Sigmoid colon (tissue), 7 donors: Measurements from ENCODE around the gene GALK1. TPM values are rescaled to one million over a fixed set of nuclear protein-coding genes. Genes with fewer than 3 reads are reported as not detected.

Experiments used
- DNase-seq: peaks from one replicate; pipeline ENCODE4 v3.0.0-alpha.2; 2019
- H3K27ac ChIP-seq, 4 donors: fragments of 200-600 bp; sonication (generic); one replicate each; pipeline ENCODE4 v1.5.1; 2016 to 2019; ENCODE audit warnings: mild to moderate bottlenecking in 1 of 4
- H3K27me3 ChIP-seq, 3 donors: fragments of 200-600 bp; sonication (generic); one replicate each; pipeline ENCODE4 v1.5.1; 2019; ENCODE audit warnings: mild to moderate bottlenecking in 1 of 3
- H3K36me3 ChIP-seq, 4 donors: fragments of 200-600 bp; sonication (generic); one replicate each; pipeline ENCODE4 v1.5.1; 2016 to 2019
- H3K4me1 ChIP-seq, 4 donors: fragments of 200-600 bp; sonication (generic); one replicate each; pipeline ENCODE4 v1.5.1; 2017 to 2019
- H3K4me3 ChIP-seq, 4 donors: fragments of 200-600 bp; sonication (generic); one replicate each; pipeline ENCODE4 v1.5.1; 2017 to 2019; ENCODE audit warnings: mild to moderate bottlenecking in 2 of 4, moderate library complexity in 1 of 4
- H3K9me3 ChIP-seq, 4 donors: fragments of 200-600 bp in 3 of 4; sonication (generic) in 3 of 4; one replicate each; pipeline versions ENCODE4 v1.5.1 to v1.6.1; 2013 to 2019
- CTCF ChIP-seq, 4 experiments: fragments of 450-650 bp in 3 of 4; fragments of 200-600 bp in 1 of 4; IDR thresholded peaks; one replicate each; pipeline ENCODE4 v1.5.1; 2016 to 2019; ENCODE audit warnings: antibody characterized with exemption in 4 of 4, mild to moderate bottlenecking in 3 of 4, moderate library complexity in 2 of 4
- EP300 ChIP-seq, 4 donors: sonication (generic); formaldehyde crosslinking; IDR thresholded peaks; one replicate each; pipeline ENCODE4 v1.6.1; 2017; ENCODE audit warnings: antibody characterized with exemption in 4 of 4
- POLR2A ChIP-seq, 2 donors: fragments of 450-650 bp; IDR thresholded peaks; one replicate each; pipeline ENCODE4 v1.6.1; 2016; ENCODE audit warnings: antibody characterized with exemption in 2 of 2, mild to moderate bottlenecking in 2 of 2, moderate library complexity in 2 of 2
- POLR2AphosphoS5 ChIP-seq, 4 donors: sonication (generic); formaldehyde crosslinking; IDR thresholded peaks; one replicate each; pipeline ENCODE4 v1.6.1; 2017; ENCODE audit warnings: antibody characterized with exemption in 4 of 4
- WGBS, 2 donors: extraction: QIAGEN DNeasy Blood & Tissue Kit; methylation state at CpG; one replicate each; pipeline ENCODE4 v1.1.7; 2013; 5-methylcytosine and 5-hydroxymethylcytosine counted together
- intact Hi-C: fragments of 100-400 bp; cut with DNase I; formaldehyde crosslinking; loops from one replicate; pipeline ENCODE4 v1.15.1; 2023
- polyA plus RNA-seq, 3 donors: library from polyadenylated mRNA; stranded (reverse); fragments of 200-250 nt; gene quantifications; one replicate each; pipeline ENCODE4 v1.2.3, GENCODE V29; 2013
- total RNA-seq, 4 donors: library from RNA; depleted of rRNA; stranded (reverse); fragments of >200 nt; gene quantifications; one replicate each; pipeline ENCODE4 v1.1.0, GENCODE V29; 2016
- donor health status: healthy with polysubstance abuse.
- donor health status: Bipolar disorder and iron deficiency.
- donor health status: healthy.

The GALK1 gene
- total and polyA plus RNA-seq, 7 donors: 14.3 to 28.2 (median 19.4) TPM

- Histone ChIP-seq H3K9me3 (no peaks in the 10 kb centered on the region), H3K27ac (peak overlapping the region; percentile 1 to 80 (median 70)), H3K36me3 (no peaks in the 10 kb centered on the region), H3K4me1 (peaks cover 0 to 14% (median 12%) of the 10 kb centered on the region in 4 donors), H3K27me3 (peaks cover 13 to 62% (median 36%) of the 10 kb centered on the region in 3 donors), H3K4me3 (no peak overlapping the region)
- WGBS, 2 donors: 91 to 97% methylated on average over 2 of the region's 2 CpGs
- TF ChIP-seq POLR2A (IDR thresholded peaks at IDR 0.05): no peak
- TF ChIP-seq POLR2AphosphoS5 (IDR thresholded peaks at IDR 0.05): no peak
- no peak for TF ChIP-seq EP300 (IDR thresholded peaks at IDR 0.05)
- TF ChIP-seq CTCF (IDR thresholded peaks at IDR 0.05): no peak
- DNase-seq: no peak
- intact Hi-C loops: no loop called here
Observed at GRCh38 chr17:75719732-75720131, 45.3 kb downstream of the GALK1 start.

GRCh38 chr17:75712446-75712845 is 52.5 kb downstream of the GALK1 start:
- Histone ChIP-seq H3K27ac (no peak overlapping the region), H3K27me3 (peaks cover 0 to 18% (median 0%) of the 10 kb centered on the region in 3 donors), H3K4me1 (no peaks in the 10 kb centered on the region), H3K36me3 (peaks cover 0 to 13% (median 8%) of the 10 kb centered on the region in 4 donors), H3K9me3 (no peaks in the 10 kb centered on the region), H3K4me3 (no peak overlapping the region)
- intact Hi-C loops: loop anchor here (5.0 kb wide), 1 partner anchor 35 kb away; no protein-coding TSS in a partner anchor
- TF ChIP-seq EP300 (IDR thresholded peaks at IDR 0.05): no peak
- no peak for TF ChIP-seq POLR2A (IDR thresholded peaks at IDR 0.05)
- TF ChIP-seq CTCF (IDR thresholded peaks at IDR 0.05): no peak
- no peak for TF ChIP-seq POLR2AphosphoS5 (IDR thresholded peaks at IDR 0.05)
- no peak for DNase-seq
- WGBS, 2 donors: 60 to 70% methylated on average over 2 of the region's 2 CpGs

Other genes starting within 250 kb of the GALK1 start
- 10 to 100 TPM in 3 of 4 donors, 1 to 10 TPM in 1; 10.0 to 14.7 (median 10.2) TPM for gene CASKIN2, start 249.7 kb downstream of the GALK1 start, total RNA-seq
- gene CASKIN2, start 249.7 kb downstream of the GALK1 start, polyA plus RNA-seq: 10 to 100 TPM in 1 of 3 donors, 1 to 10 TPM in 2; 4.8 to 12.9 (median 7.4) TPM
- 10 to 100 TPM; 11.1 to 25.3 (median 21.3) TPM for gene TSEN54, start 248.7 kb downstream of the GALK1 start, total RNA-seq
- 10 to 100 TPM; 32.4 to 43.7 (median 35.6) TPM for gene TSEN54, start 248.7 kb downstream of the GALK1 start, polyA plus RNA-seq
- gene LLGL2, start 239.5 kb downstream of the GALK1 start, total RNA-seq: 1 to 10 TPM; 1.4 to 5.0 (median 3.4) TPM
- 100 to 1,000 TPM; 197 to 299 (median 294) TPM for gene LLGL2, start 239.5 kb downstream of the GALK1 start, polyA plus RNA-seq
- 100 to 1,000 TPM in 1 of 4 donors, 10 to 100 TPM in 3; 33.1 to 117 (median 52.0) TPM for gene MYO15B, start 177.4 kb downstream of the GALK1 start, total RNA-seq
- 100 to 1,000 TPM; 212 to 460 (median 250) TPM for gene MYO15B, start 177.4 kb downstream of the GALK1 start, polyA plus RNA-seq
- 1 to 10 TPM in 3 of 4 donors, under 1 TPM in 1; 0.82 to 7.2 (median 3.8) TPM for gene SMIM5, start 131.8 kb downstream of the GALK1 start, total RNA-seq
- gene SMIM5, start 131.8 kb downstream of the GALK1 start, polyA plus RNA-seq: 10 to 100 TPM in 1 of 3 donors, 1 to 10 TPM in 2; 5.5 to 29.6 (median 6.0) TPM
- gene RECQL5, start 98.0 kb downstream of the GALK1 start, total RNA-seq: 10 to 100 TPM in 3 of 4 donors, 1 to 10 TPM in 1; 5.1 to 11.6 (median 11.3) TPM
- 10 to 100 TPM in 2 of 3 donors, 1 to 10 TPM in 1; 9.0 to 30.1 (median 10.2) TPM for gene RECQL5, start 98.0 kb downstream of the GALK1 start, polyA plus RNA-seq
- gene SAP30BP, start 97.9 kb downstream of the GALK1 start, total RNA-seq: 10 to 100 TPM; 53.5 to 96.9 (median 63.6) TPM
- 10 to 100 TPM; 53.2 to 69.3 (median 57.7) TPM for gene SAP30BP, start 97.9 kb downstream of the GALK1 start, polyA plus RNA-seq
- 10 to 100 TPM; 15.1 to 43.2 (median 23.1) TPM for gene ITGB4, start 43.7 kb downstream of the GALK1 start, total RNA-seq
- gene ITGB4, start 43.7 kb downstream of the GALK1 start, polyA plus RNA-seq: 100 to 1,000 TPM in 1 of 3 donors, 10 to 100 TPM in 2; 17.8 to 116 (median 25.8) TPM
- 10 to 100 TPM; 18.9 to 29.6 (median 26.4) TPM for gene UNK, start 19.6 kb upstream of the GALK1 start, total RNA-seq
- 10 to 100 TPM; 12.7 to 24.4 (median 16.8) TPM for gene UNK, start 19.6 kb upstream of the GALK1 start, polyA plus RNA-seq
- 10 to 100 TPM in 2 of 4 donors, 1 to 10 TPM in 2; 4.3 to 11.4 (median 9.6) TPM for gene UNC13D, start 79.2 kb upstream of the GALK1 start, total RNA-seq
- 10 to 100 TPM in 2 of 3 donors, 1 to 10 TPM in 1; 6.0 to 61.9 (median 17.1) TPM for gene UNC13D, start 79.2 kb upstream of the GALK1 start, polyA plus RNA-seq
- gene WBP2, start 90.1 kb upstream of the GALK1 start, total RNA-seq: 10 to 100 TPM; 44.2 to 73.1 (median 56.9) TPM
- 100 to 1,000 TPM in 1 of 3 donors, 10 to 100 TPM in 2; 87.1 to 110 (median 91.3) TPM for gene WBP2, start 90.1 kb upstream of the GALK1 start, polyA plus RNA-seq
- 10 to 100 TPM; 27.8 to 40.9 (median 37.2) TPM for gene TRIM47, start 113.4 kb upstream of the GALK1 start, total RNA-seq
- 10 to 100 TPM; 28.7 to 41.0 (median 39.0) TPM for gene TRIM47, start 113.4 kb upstream of the GALK1 start, polyA plus RNA-seq
- gene TRIM65, start 131.8 kb upstream of the GALK1 start, total RNA-seq: 10 to 100 TPM; 22.4 to 27.5 (median 25.1) TPM
- 10 to 100 TPM in 2 of 3 donors, 1 to 10 TPM in 1; 7.2 to 19.1 (median 10.2) TPM for gene TRIM65, start 131.8 kb upstream of the GALK1 start, polyA plus RNA-seq
- gene MRPL38, start 139.7 kb upstream of the GALK1 start, total RNA-seq: 10 to 100 TPM; 32.8 to 50.6 (median 41.8) TPM
- 10 to 100 TPM; 55.9 to 71.5 (median 57.1) TPM for gene MRPL38, start 139.7 kb upstream of the GALK1 start, polyA plus RNA-seq
- 10 to 100 TPM in 1 of 4 donors, 1 to 10 TPM in 3; 4.4 to 16.6 (median 6.3) TPM for gene FBF1, start 175.8 kb upstream of the GALK1 start, total RNA-seq
- gene FBF1, start 175.8 kb upstream of the GALK1 start, polyA plus RNA-seq: 1 to 10 TPM; 1.2 to 9.0 (median 2.5) TPM
- gene ACOX1, start 214.0 kb upstream of the GALK1 start, total RNA-seq: 10 to 100 TPM; 32.7 to 38.9 (median 36.5) TPM
- gene ACOX1, start 214.0 kb upstream of the GALK1 start, polyA plus RNA-seq: 10 to 100 TPM; 31.3 to 93.2 (median 32.4) TPM
- 10 to 100 TPM in 1 of 4 donors, 1 to 10 TPM in 3; 5.3 to 14.8 (median 7.8) TPM for gene TEN1, start 214.0 kb upstream of the GALK1 start, total RNA-seq
- gene TEN1, start 214.0 kb upstream of the GALK1 start, polyA plus RNA-seq: 10 to 100 TPM; 30.5 to 78.8 (median 57.1) TPM
- gene CDK3, start 235.7 kb upstream of the GALK1 start, total RNA-seq: 1 to 10 TPM in 2 of 4 donors, under 1 TPM in 1, not detected in 1; 0.71 to 2.6 (median 1.4) TPM
- gene CDK3, start 235.7 kb upstream of the GALK1 start, polyA plus RNA-seq: 10 to 100 TPM; 11.9 to 15.0 (median 15.0) TPM